H1 (cell line): ENCODE data around the gene ZC3H8. TPM values are rescaled to one million over a fixed set of nuclear protein-coding genes. Genes with fewer than 3 reads are reported as not detected.

Experiments used
- ASH2L ChIP-seq: fragments of 200-600, 300-600 bp; sonication (generic); IDR thresholded peaks from one replicate; pipeline ENCODE4 v1.7.1; 2017; ENCODE audit warnings: low read length
- ATF3 ChIP-seq: IDR thresholded peaks from 2 replicates; pipeline ENCODE4 v1.6.1; 2011; ENCODE audit warnings: low read depth, mild to moderate bottlenecking, low read length; ENCODE audit not compliant: insufficient read depth
- BRCA1 ChIP-seq: IDR thresholded peaks from 2 replicates; pipeline ENCODE4 v1.6.1; 2012; ENCODE audit warnings: low read depth, low read length, improper control_type of control experiment
- CEBPB ChIP-seq: IDR thresholded peaks from 2 replicates; pipeline ENCODE4 v1.6.1; 2012; ENCODE audit warnings: low read depth, low read length
- EP300 ChIP-seq, 2 experiments: IDR thresholded peaks; 1 replicate in 1 of 2; 2 replicates in 1 of 2; pipeline ENCODE4 v1.6.1; 2011 to 2012; ENCODE audit warnings: low read depth in 2 of 2, low read length in 2 of 2, mild to moderate bottlenecking in 2 of 2, borderline replicate concordance in 1 of 2, inconsistent platforms in 1 of 2, moderate library complexity in 1 of 2
- GABPA ChIP-seq: IDR thresholded peaks from 2 replicates; pipeline ENCODE4 v1.6.1; 2011; ENCODE audit warnings: mild to moderate bottlenecking, low read length, moderate library complexity, borderline replicate concordance; ENCODE audit not compliant: insufficient read depth
- GTF2F1 ChIP-seq: IDR thresholded peaks from 2 replicates; pipeline ENCODE4 v1.6.1; 2012; ENCODE audit warnings: low read depth, low read length, improper control_type of control experiment, borderline replicate concordance
- JUND ChIP-seq: IDR thresholded peaks from 2 replicates; pipeline ENCODE4 v1.6.1; 2011; ENCODE audit warnings: mild to moderate bottlenecking, improper control_type of control experiment, low read length
- KDM5A ChIP-seq: fragments of 200-600 bp; IDR thresholded peaks from 2 replicates; pipeline ENCODE4 v1.7.1; 2012; ENCODE audit warnings: mild to moderate bottlenecking, low read length, inconsistent platforms, mixed read lengths
- MAX ChIP-seq: IDR thresholded peaks from 2 replicates; pipeline ENCODE4 v1.6.1; 2012; ENCODE audit warnings: inconsistent platforms
- NANOG ChIP-seq: IDR thresholded peaks from 2 replicates; pipeline ENCODE4 v1.6.1; 2011; ENCODE audit warnings: low read length, low read depth, mild to moderate bottlenecking, inconsistent platforms; ENCODE audit not compliant: insufficient read depth, poor library complexity, severe bottlenecking
- RAD21 ChIP-seq, 2 experiments: IDR thresholded peaks in 1 of 2; conservative IDR thresholded peaks in 1 of 2; 2 replicates each; pipeline ENCODE4 v1.6.1; 2011; ENCODE audit warnings: low read depth in 2 of 2, low read length in 2 of 2, improper control_type of control experiment in 1 of 2, inconsistent platforms in 1 of 2, mild to moderate bottlenecking in 1 of 2, moderate library complexity in 1 of 2
- RBBP5 ChIP-seq: IDR thresholded peaks from 2 replicates; pipeline ENCODE4 v1.7.1; 2012; ENCODE audit warnings: low read depth, mild to moderate bottlenecking, inconsistent platforms, low read length, moderate library complexity, borderline replicate concordance
- SIX5 ChIP-seq: IDR thresholded peaks from 2 replicates; pipeline ENCODE4 v1.6.1; 2011; ENCODE audit warnings: mild to moderate bottlenecking, low read depth, low read length
- SP2 ChIP-seq: IDR thresholded peaks from 2 replicates; pipeline ENCODE4 v1.6.1; 2012; ENCODE audit warnings: mild to moderate bottlenecking, low read length, inconsistent platforms
- TAF7 ChIP-seq: optimal IDR thresholded peaks from 2 replicates; pipeline ENCODE3; 2011; ENCODE audit warnings: low read depth, mild to moderate bottlenecking, inconsistent platforms, low read length, moderate library complexity, borderline replicate concordance
- TEAD4 ChIP-seq: IDR thresholded peaks from 2 replicates; pipeline ENCODE4 v1.6.1; 2012; ENCODE audit warnings: low read depth, low read length, inconsistent platforms, mixed read lengths
- polyA plus RNA-seq, 7 experiments: library from polyadenylated mRNA; depleted of rRNA in 3 of 7; stranded (reverse) in 5 of 7; unstranded in 2 of 7; fragments of >200 nt in 5 of 7; fragments of 200-250 nt in 2 of 7; gene quantifications; 1 replicate in 5 of 7; 2 replicates in 1 of 7; 4 replicates in 1 of 7; pipeline versions ENCODE4 v1.2.1 to v1.2.3, GENCODE V29; 2011 to 2013; ENCODE audit warnings: missing spikeins in 2 of 7, mixed read lengths in 2 of 7
- total RNA-seq: library from RNA; stranded (reverse); fragmentation: NEBNext Ultra II Directional; extraction: Animal tissue kit (Norgen Biotek cat#: 25700); gene quantifications from 2 replicates; pipeline ENCODE4 v1.2.1, GENCODE V29; 2021
- TF ChIP-seq, protein P1 (sequence below): IDR thresholded peaks from 2 replicates; pipeline ENCODE4 v1.6.1; 2012; ENCODE audit warnings: low read length, inconsistent platforms

Gene ZC3H8
- total and polyA plus RNA-seq, 2 of the 8 experiments (the other 6 are each of a cell fraction or from before 2014, with no cell fraction given): 1.9 to 7.1 TPM

DNA sequence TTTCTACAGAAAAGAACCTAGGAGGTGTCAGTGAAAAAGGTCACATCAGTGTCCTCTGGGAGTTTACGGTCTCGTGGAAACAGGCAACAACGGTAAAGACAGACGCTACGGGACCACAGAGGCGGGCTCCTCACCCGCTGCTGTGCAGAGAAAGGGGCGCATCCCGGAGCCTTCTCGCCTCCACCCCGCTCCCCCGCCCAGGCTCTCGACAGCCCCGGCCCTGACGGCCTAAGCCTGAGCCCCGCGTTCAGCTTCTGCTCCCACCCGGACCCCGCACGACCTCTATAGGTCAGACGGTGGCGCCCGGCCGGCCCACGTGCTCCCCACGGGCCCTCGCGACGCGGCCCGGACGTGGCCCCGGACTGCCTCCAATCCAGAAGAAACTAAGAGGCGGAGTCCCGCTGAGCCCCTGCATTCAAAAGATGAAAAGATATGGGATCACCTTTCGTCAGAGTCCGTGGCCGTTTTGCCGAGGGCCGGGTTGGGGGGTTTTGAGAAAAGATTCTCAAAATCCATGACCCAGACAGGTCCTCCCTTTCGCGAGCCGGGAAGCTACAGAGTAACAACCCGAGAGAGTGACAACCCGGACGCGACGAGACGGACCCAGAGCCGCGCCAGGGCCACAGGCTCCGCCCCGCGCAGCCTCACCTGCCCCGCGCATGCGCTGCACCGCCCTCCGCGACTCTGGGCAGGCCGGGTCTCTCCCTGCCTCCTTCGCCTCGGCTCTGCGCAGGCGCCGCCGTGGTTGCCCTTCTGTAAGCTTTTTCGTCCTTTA, at the start of gene ZC3H8 (continued):
- 0 out of 2 replicates have a peak, but pooled peaks have one; percentile 5 for TF ChIP-seq ATF3
- 0 out of 3 replicates have a peak, but pooled peaks of 1 of the 2 experiments have one; percentile 7 for TF ChIP-seq EP300 (IDR thresholded peaks at IDR 0.05; ENCODE audit: borderline replicate concordance in 1 of 2, low read depth in 2 of 2, low read length in 2 of 2)
- 0 out of 2 replicates have a peak, but pooled peaks have one; percentile 27 for TF ChIP-seq RBBP5
- TF ChIP-seq GTF2F1: no peak
- TF ChIP-seq, protein P1, sequence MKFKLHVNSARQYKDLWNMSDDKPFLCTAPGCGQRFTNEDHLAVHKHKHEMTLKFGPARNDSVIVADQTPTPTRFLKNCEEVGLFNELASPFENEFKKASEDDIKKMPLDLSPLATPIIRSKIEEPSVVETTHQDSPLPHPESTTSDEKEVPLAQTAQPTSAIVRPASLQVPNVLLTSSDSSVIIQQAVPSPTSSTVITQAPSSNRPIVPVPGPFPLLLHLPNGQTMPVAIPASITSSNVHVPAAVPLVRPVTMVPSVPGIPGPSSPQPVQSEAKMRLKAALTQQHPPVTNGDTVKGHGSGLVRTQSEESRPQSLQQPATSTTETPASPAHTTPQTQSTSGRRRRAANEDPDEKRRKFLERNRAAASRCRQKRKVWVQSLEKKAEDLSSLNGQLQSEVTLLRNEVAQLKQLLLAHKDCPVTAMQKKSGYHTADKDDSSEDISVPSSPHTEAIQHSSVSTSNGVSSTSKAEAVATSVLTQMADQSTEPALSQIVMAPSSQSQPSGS: no peak
- no peak for TF ChIP-seq NANOG
- no peak; a peak in 1 of 4 replicates for TF ChIP-seq RAD21 (IDR thresholded peaks at IDR 0.05 in 1 of 2, conservative IDR thresholded peaks at IDR 0.05 in 1 of 2; ENCODE audit: low read depth in 2 of 2, low read length in 2 of 2)
- TF ChIP-seq TEAD4: no peak
- no peak for TF ChIP-seq KDM5A
- TF ChIP-seq TAF7: no peak
- TF ChIP-seq GABPA: no peak
- TF ChIP-seq ASH2L: peak; percentile 93
- TF ChIP-seq SP2: no peak
- TF ChIP-seq CEBPB: no peak
- no peak for TF ChIP-seq JUND
- no peak for TF ChIP-seq SIX5
- no peak for TF ChIP-seq BRCA1
- peak; percentile 77 for TF ChIP-seq MAX
